Measurements from ENCODE around the gene BLM. TPM values are rescaled to one million over a fixed set of nuclear protein-coding genes. Genes with fewer than 3 reads are reported as not detected.

Gene BLM
- total RNA-seq, 1 experiment from 2014 or later: 24.6 TPM

GRCh38 chr15:90834626-90835025, 117.5 kb downstream of the BLM start:
- intact Hi-C loops (cut with micrococcal nuclease): no loop called here
- TF ChIP-seq, protein P1, sequence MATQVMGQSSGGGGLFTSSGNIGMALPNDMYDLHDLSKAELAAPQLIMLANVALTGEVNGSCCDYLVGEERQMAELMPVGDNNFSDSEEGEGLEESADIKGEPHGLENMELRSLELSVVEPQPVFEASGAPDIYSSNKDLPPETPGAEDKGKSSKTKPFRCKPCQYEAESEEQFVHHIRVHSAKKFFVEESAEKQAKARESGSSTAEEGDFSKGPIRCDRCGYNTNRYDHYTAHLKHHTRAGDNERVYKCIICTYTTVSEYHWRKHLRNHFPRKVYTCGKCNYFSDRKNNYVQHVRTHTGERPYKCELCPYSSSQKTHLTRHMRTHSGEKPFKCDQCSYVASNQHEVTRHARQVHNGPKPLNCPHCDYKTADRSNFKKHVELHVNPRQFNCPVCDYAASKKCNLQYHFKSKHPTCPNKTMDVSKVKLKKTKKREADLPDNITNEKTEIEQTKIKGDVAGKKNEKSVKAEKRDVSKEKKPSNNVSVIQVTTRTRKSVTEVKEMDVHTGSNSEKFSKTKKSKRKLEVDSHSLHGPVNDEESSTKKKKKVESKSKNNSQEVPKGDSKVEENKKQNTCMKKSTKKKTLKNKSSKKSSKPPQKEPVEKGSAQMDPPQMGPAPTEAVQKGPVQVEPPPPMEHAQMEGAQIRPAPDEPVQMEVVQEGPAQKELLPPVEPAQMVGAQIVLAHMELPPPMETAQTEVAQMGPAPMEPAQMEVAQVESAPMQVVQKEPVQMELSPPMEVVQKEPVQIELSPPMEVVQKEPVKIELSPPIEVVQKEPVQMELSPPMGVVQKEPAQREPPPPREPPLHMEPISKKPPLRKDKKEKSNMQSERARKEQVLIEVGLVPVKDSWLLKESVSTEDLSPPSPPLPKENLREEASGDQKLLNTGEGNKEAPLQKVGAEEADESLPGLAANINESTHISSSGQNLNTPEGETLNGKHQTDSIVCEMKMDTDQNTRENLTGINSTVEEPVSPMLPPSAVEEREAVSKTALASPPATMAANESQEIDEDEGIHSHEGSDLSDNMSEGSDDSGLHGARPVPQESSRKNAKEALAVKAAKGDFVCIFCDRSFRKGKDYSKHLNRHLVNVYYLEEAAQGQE (IDR thresholded peaks at IDR 0.05; ENCODE audit: low read depth): no peak
- no peak for TF ChIP-seq ELF1 (IDR thresholded peaks at IDR 0.05; ENCODE audit: borderline replicate concordance, low read depth)
- no peak for TF ChIP-seq YY1 (IDR thresholded peaks at IDR 0.05; ENCODE audit: extremely low read depth, insufficient replicate concordance, low read depth, low read length)
- Histone ChIP-seq H3K9me2 (ENCODE audit: insufficient read depth) (no peaks in the 10 kb centered on the region), H3K4me1 (ENCODE audit: control insufficient read depth in 1 of 2, insufficient read depth in 2 of 2, low read length in 2 of 2) (peaks cover 0 to 5% of the 10 kb centered on the region in 2 experiments; a peak in 1 of 4 replicates), H3K4me2 (ENCODE audit: low read length) (no peak overlapping the region), H2AFZ (ENCODE audit: low read depth, low read length, poor library complexity, severe bottlenecking) (no peak overlapping the region), H3K79me2 (ENCODE audit: insufficient read depth, low read length) (no peaks in the 10 kb centered on the region), H3K36me3 (ENCODE audit: control insufficient read depth in 1 of 2, insufficient read depth in 2 of 2, low read length in 2 of 2) (no peaks in the 10 kb centered on the region), H3K9me3 (ENCODE audit: control insufficient read depth in 1 of 2, insufficient read depth in 1 of 2, low read depth in 1 of 2, low read length in 2 of 2) (no peaks in the 10 kb centered on the region), H3K27me3 (ENCODE audit: insufficient read depth, low read length) (no peaks in the 10 kb centered on the region), H3K9ac (ENCODE audit: low read length) (no peak overlapping the region), H3K27ac (ENCODE audit: low read depth, low read length) (no peak overlapping the region), H3K4me3 (replicated peaks in 1 of 2; ENCODE audit: low read depth in 1 of 2, low read length in 2 of 2) (no peak overlapping the region), H4K20me1 (ENCODE audit: insufficient read depth) (no peaks in the 10 kb centered on the region)
- no peak for DNase-seq (ENCODE audit: low read depth, low spot score)
- no TSS peak for BruUV-seq (replicated peaks)
- ChIA-PET POLR2A (no interaction called here), RAD21 (ENCODE audit: low non-redundant PET in 1 of 2, low total read pairs in 2 of 2, uncharacterized antibody in 2 of 2, unreplicated experiment in 2 of 2) (no interaction called here), CTCF (no interaction called here)
- no peak for ATAC-seq

- ATAC-seq: no peak
- no peak overlapping the region for H3K27ac ChIP-seq (ENCODE audit: low read depth, low read length)
- intact Hi-C loops (cut with micrococcal nuclease): no loop called here
- H3K4me2 ChIP-seq (ENCODE audit: low read length): no peak overlapping the region
- ChIA-PET RAD21 (ENCODE audit: low non-redundant PET in 1 of 2, low total read pairs in 2 of 2, uncharacterized antibody in 2 of 2, unreplicated experiment in 2 of 2) (no interaction called here), CTCF (no interaction called here), POLR2A (no interaction called here)
- no peaks in the 10 kb centered on the region for H3K27me3 ChIP-seq (ENCODE audit: insufficient read depth, low read length)
- BruUV-seq (replicated peaks): no TSS peak
- no peak for DNase-seq (ENCODE audit: low read depth, low spot score)
- H3K9me3 ChIP-seq (ENCODE audit: control insufficient read depth in 1 of 2, insufficient read depth in 1 of 2, low read depth in 1 of 2, low read length in 2 of 2): no peaks in the 10 kb centered on the region
- H3K79me2 ChIP-seq (ENCODE audit: insufficient read depth, low read length): no peaks in the 10 kb centered on the region
- no peak overlapping the region for H3K9ac ChIP-seq (ENCODE audit: low read length)
- H3K4me3 ChIP-seq (replicated peaks in 1 of 2; ENCODE audit: low read depth in 1 of 2, low read length in 2 of 2): no peak overlapping the region
- peaks cover 0 to 5% of the 10 kb centered on the region in 2 experiments; a peak in 1 of 4 replicates for H3K4me1 ChIP-seq (ENCODE audit: control insufficient read depth in 1 of 2, insufficient read depth in 2 of 2, low read length in 2 of 2)
- no peak overlapping the region for H2AFZ ChIP-seq (ENCODE audit: low read depth, low read length, poor library complexity, severe bottlenecking)
- H3K36me3 ChIP-seq (ENCODE audit: control insufficient read depth in 1 of 2, insufficient read depth in 2 of 2, low read length in 2 of 2): no peaks in the 10 kb centered on the region
- no peaks in the 10 kb centered on the region for H3K9me2 ChIP-seq (ENCODE audit: insufficient read depth)
- TF ChIP-seq POLR2AphosphoS5 (IDR thresholded peaks at IDR 0.05; ENCODE audit: low read depth, low read length) (no peak), FOSL1 (IDR thresholded peaks at IDR 0.05; ENCODE audit: low read depth) (0 out of 2 replicates have a peak, but pooled peaks have one; percentile 11), CBX3 (IDR thresholded peaks at IDR 0.05; ENCODE audit: low read depth) (no peak), ZNF274 (IDR thresholded peaks at IDR 0.05; ENCODE audit: low read depth, low read length) (no peak), ELF1 (IDR thresholded peaks at IDR 0.05; ENCODE audit: borderline replicate concordance, low read depth) (no peak), SP1 (IDR thresholded peaks at IDR 0.05; ENCODE audit: low read depth) (no peak)
- no peaks in the 10 kb centered on the region for H4K20me1 ChIP-seq (ENCODE audit: insufficient read depth)
These were observed 119.2 kb downstream of the BLM start for GRCh38 chr15:90836296-90836871.

Measured in HCT116 (cell line).